Left renal pelvis (tissue), 4 donors: Measurements from ENCODE around the gene VAC14. TPM values are rescaled to one million over a fixed set of nuclear protein-coding genes. Genes with fewer than 3 reads are reported as not detected.

Experiments used
- DNase-seq, 4 donors: peaks; one replicate each; pipeline ENCODE4 v3.0.0-alpha.2; 2013; ENCODE audit warnings: low read depth in 4 of 4, low spot score in 3 of 4
- polyA plus RNA-seq, 4 donors: library from polyadenylated mRNA; unstranded; fragments of 120-200 nt; gene quantifications; one replicate each; pipeline ENCODE4 v1.2.1, GENCODE V29; 2013; ENCODE audit not compliant: insufficient read length in 4 of 4

Gene VAC14
- polyA plus RNA-seq, 4 donors = 24.3 to 42.0 (median 37.9) TPM

DNA sequence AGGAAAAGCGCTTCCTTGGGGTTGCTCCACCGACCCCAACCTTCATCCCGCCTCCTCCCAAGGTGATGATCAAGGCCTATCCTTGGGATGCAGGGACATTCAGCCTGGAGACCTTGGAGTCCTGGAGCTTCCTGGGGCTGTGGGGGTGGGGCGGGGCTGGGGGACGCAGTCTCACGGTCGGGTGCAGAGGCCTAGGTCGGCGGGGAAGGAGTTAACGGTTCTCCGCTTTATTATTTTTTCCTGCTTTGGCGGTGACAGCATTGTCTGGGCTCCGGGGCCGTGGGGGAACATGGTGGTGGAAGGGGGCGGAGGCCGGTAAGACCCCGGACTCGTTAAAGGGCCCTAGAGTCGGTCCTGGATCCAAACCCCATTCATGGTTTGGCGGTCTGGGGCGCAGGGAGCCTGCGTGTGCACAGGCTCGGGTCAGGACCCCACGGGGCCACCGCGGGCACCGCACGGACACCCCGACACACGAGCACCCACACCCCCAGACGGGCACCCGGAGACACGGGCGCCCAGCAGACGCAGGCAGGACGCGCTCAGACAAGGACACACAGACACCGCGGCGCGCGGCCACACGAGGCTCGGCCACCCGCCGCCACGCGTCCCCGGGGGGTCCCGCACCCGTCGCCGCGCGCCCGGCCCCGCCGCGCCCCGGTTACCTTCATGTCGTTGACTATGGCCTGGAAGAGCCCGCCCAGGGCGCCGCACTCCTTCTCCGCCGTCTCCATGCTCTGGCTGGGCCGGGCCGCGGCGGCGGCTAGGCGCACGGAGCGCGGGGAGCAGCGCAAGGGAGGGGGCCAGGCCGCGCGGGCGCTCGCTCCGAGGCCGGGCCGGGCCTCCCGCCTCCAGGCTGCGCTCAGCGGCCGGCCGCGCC, 115.7 kb downstream of the VAC14 start:
- no peak for DNase-seq

DNA sequence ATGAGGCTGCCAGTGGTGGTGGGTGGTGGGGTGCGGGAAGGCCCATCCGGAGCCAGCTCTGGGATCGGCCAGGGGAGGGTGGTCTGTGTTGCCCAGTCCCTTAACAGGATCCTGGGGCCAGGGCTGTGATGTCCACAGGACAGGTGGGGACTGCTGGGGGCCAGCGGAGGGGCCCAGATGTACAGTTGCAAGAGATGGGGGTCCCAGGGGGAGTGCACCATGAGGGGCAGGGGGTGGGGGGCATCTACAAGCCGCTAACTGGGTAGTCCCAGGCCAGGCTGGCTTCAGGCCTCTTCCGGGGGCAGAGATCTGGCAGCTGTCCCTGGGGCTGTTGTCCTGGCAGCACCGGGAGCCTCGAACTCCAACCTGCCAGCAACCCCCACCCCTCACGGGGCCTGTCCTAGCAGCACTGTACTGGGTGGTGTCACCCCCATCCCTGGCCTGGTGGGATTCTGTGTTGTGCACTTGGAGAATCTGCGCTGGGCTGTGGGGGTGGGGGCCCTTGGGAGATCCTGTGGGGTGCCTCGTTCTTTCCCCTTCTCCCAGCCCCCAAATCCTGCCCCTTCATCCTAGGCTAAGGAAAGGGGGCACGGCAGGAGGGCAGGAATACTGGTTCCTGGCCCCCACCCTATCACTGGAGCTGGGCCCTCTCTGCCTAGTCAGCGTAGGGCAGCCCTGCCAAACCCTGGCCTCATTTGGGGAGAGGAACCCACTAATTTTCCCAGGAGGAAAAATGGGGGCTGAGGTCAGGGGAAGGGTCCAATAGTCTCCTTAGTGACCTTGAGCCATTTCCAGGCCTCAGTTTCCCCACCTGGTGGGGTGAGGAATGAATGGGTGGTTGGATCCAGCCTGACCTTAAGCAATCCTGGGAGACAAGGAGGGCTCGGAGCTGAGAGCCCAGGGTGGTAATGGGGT, 116.6 kb downstream of the VAC14 start:
- no peak for DNase-seq

DNA sequence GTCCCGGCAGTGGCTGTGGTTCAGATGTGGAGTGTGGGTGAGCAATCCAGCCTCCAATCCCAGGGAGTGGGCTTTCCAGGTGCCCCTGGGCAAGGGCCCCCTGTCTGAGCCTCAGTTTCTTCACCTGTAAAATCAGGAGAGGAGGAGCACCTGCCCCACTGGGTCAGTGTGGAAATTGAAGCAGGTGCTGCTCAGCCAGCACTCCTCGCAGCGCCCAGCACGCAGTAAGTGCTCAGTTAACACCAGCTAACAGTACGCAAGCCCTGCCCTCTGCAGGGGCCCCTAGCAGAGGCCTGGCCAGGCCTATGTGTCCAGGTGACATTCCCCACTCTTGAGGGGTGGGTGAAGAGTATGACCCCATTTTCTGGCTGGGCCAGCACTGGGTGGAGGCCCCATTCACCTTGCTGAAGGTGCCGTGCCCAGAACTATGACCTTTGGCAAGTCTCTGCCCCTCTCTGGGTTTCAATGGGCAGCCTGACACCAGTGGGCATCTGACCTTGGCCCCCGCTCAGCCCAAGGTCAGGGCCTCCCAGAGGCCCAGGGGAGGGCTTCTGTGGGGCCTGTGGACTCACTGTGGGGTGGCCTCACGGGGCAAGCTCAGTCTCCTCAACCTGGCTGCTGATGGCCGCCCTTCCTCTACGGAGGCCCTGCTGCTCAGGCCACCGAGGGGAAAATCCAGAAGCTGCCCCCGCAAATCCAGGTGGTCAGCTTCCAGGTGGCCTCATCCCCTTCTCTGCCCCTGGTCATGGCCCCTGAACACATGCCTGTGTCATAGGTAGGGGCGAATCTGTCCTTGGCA, 117.6 kb downstream of the VAC14 start:
- no peak for DNase-seq

DNA sequence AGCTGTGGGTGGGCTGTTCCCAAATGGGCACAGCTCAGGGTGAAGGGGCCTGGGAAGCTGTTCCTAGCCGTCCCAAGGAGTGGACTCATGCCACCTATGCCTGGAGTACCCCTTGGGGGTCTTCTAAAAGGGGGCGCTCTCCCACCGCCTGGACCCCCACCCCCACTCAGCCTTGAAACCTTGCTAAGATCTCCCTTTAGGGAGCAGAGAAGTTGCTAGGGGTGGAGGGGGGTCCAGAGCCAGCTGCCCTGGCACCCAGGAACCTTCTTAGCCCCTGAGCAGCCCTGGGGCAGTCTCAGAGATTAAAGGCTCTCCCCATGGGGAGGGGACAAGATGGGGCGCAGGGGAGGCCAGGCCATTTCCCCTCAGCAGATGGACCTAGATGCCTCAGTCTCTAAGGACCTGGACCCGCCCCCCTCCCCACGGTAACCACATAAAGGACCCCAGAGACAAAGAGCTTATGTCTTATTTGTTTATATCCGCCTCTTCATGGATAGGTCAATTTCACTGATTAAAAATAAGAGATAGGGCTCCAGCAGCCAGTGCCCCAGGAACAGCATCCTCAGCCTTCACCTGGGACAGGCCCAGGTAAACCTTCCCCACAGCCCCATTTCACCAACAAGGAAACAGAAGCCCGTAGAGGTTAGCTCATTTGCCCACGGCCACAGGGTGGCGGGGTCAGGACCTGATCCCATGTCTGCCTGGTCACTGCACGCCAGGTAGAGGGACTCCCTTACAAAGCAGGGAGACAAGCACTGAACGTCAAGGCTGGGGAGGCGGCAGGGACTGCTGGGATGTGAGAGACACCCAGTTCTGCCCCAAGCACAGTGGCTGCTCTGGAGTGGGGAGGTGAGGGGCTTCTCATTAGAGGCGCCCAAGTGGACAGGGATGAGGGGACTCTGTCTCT, 118.5 kb downstream of the VAC14 start:
- no peak for DNase-seq

DNA sequence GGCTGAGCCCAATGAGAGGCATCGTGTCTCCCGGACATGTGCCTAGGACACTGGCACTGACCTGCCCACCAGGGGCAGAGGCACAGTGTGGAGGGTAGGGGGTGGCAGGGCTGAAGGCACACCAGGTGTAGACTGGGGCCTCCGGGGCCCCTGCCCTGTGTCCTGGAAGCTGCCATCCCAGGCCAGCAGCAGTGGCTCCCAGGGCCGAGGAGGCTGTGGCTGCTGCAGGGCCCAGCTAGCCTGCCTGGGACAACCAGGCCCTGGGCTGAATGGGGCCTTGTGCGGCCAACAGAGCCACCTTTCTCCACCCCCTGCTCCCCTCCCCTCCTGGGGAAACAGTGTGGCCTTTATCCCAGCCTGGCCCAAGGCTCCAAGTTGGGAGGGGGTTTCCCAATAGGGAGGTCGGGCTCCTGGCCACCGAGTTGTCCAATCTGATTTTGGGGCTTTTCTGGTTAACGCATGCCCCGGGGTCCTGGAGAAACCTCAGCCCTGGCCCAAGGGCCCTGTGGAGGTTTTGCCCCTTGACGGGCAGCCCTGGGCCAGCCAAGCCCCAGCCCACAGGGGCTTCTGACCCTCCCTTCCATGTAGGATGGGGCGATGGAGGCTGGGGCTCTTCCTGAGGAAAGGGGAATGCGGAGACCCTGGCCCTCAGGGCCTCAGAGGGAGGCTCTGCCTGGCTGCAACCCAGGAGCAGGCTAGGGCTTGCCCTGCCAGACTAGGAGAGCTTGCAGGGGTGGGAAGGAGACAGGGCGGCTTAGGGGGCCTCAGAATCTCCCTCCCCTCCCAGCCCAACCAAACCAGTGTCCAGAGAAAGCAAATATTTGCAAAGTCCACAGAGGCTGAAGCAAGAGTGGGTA, 119.3 kb downstream of the VAC14 start:
- no peak for DNase-seq

DNA sequence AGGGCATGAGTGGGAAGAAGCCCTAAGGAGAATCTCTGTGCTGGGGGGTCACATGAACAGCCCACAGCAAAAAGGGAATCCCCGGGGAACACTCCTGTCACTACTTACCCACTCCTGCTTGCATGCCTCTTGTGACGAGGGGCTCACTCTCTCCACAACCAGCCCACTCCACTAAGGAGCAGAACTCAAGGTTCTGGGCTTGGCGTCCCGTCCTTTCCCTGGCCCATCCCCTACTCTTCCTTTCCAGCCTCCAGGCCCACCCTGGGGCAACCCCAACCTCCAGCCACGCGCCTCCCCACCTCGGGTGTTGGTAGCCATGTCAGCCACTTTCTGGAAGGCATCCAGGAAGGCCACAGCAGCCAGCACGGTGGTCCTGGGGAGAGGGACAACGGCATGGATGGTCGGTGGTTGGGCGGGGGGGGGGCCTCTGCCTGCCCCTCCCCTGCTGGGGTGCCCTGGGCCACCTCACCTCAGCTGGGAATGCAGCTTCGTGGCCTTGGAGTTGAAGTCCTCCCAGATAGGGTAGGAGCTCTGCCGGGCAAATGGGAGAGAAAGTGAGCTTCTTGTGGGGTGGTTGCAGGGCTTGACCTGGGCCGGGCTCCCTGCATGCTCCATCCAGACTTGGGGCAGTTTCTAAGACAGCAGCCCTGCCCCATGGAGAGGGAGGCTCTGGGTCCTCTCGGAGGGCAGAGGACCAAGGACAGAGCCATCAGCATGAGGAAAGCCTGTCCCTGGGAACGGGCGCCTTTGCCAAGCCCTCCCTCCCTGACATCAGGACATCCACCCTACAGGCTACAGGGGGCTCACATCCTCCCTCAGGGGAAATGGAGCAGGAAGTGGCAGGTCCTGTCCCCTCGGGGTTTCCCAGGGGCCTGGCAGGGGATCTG, 120.2 kb downstream of the VAC14 start:
- DNase-seq = no peak

DNA sequence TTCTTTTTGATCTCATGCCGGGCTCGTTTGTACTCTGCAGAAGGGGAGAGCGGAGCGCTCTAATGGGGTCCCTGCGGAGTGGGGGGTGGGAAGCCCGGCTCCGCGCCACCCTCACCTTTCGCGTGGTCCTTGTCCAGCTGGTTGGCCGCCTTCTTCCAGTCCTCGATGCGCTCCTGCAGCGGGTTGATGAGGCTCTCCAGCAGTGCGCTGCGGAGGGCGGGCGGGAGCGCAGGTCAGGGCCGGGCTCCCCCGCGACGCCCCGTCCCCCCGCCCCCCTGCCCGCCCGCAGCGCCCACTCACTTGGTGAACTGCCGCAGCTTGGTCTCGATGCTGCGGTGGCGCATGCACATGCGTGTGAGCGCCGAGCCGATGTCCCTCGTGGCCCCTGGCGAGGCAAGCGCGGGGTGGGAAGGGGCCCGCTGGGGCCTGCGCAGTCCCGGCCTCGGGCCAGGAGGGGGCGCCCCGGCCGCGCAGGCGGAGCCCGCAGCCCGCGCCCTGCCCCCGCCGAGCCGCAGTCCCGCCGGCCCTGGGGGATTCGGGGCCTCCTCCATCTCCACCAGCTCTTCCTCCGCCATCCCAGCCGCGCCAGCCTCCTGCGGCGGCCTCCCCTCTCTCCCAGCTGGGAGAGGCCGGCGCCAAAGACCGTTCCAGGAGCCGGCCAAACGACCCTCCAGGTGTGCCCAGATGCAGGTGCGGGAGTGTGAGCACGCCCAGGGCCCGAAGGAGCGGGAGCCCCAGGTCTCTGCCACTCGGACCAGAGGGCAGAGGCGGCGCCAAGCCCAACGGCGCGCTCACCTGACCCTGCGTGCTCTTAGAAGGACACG, 121.1 kb downstream of the VAC14 start:
- no peak for DNase-seq

DNA sequence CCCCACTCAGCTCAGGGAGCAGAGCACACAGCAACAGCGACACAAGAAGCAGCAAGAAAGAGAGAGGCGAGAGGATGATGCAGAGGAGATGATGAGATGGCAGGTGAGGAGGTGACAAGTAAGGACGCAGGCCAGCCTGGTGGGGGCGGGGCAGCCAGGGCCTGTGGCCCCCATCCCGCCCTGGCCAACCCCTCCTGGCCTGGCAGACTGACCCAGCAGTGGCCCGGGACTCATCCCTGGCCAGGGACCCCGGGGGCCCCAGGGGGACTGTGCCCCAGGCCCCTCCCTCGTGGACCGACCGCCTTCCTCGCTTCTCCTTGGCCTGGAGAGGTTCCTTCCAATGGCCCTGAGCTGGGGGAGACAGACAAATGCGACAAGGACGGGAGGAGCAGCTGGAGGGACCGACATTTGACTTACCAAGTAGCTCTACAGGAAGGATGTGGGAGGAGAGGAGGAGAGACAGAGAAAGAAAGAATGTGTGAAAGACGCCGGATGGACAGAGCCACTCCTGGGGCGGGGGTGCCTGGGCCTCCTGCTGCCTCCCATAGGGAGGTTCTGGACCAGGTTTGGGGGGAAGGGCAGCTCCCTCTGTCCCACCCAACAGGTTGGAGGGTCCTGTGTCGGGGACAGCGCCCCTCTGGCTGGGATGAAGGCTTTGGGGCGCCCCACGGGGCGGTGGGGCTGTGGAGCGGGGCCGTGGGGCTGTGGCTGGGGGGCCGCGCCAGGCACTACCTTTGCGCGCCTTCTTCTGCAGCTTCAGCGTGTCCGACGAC, 121.9 kb downstream of the VAC14 start:
- DNase-seq = no peak

DNA sequence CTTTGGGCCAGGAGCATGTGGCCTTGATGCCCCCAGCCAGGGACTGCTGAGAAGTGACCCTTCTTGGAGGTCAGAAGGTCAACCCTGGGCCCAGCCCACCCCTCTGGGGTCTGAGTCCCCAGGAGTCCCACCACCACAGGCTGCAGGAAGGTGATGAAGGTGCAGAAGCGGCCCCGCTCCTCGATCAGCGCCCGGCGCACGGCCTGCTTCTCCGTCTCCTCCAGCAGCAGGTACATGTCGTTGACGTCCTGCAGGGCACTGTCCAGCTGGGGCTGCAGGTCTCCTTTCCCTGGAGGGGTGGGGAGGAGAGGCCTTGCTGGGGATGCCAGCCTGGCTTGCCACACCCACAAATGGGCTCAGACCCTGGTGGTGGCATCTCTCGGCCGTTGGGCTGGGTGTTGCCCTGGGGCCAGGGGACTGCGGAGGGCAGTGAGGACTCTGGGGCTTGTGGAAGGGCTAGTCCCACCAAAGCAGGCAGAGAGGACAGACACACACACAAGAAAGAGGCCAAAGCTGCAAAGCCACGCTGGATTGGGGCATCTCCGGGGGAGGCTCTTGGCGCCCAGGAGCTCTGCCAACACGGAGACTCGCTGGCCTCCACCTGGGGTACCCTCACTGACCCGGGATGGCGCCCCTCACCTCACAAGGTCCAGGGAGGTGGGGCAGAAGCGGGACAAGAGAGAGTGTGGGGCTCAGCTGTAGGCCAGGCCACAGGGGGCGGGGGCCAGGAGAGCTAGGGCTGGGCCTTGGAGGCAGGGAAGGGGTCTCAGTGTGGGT, 122.6 kb downstream of the VAC14 start:
- DNase-seq = no peak

DNA sequence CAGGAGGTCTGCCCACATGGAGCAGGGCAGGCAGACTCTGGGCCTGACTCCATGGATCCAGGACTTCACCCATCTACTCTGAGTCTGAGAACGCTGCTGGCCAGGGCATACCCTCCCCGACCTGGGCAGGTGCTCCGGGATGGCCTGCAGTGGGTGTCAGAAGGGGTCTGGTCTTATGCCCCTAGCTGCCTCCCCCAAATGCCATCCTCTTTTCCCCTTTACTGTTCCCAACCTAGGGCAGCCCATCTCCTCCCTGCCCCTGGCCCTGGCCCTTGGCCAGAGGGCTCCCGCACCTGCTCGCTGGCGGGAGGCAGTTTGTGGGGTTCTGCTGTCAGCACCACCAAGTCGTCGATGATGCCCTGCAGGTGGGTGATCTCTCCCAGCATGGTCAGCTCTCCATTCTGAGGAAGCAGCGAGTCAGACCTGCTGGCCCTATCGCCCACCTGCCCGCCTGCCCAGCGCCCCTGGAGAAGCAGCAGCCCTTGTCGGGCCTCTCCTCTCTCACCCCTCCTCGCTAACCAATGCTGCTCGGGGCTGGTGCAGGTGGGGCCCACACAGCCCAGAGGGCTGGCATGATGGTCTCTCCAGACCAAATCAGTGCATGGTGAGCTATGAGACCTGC, 123.3 kb downstream of the VAC14 start:
- DNase-seq = no peak

DNA sequence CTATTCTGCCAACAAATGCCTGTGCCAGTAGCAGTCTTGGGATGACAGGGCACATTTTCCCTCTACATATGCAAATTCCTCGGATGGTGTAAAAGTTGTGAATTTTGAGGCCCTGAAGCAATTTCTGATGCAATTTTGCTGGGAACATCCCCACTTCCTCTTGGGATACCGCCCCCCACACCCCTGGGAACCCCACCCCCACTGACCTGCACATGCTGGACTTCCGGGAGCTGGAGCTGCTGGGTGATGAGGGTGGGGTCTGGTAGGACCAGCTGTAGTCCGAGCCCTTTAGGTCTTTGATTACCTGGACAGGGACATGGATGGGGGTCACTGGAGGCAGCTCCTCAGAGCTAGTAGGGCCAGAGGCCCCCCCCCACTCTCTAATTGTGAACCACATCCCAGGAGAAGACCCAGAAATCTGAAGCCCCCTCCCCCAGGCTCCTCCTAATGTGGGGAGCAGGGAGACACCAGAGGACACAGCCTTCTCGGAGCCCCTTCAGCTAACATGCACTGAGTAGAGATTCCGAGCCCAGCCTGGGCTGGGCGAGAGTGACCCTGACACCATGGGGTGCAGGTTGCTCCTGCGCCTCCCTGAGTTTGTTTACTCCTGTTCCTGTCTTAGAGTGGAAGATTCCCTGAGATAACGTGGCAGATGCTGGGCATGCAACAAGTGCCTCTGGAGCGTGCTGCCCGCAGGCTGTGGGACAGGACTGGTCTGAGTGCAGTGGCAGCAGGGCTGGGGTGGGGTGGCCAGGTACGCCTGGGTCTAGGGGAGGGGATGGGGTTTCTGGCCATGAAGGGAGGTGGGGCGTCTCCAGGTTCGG, 124.1 kb downstream of the VAC14 start:
- DNase-seq = no peak

DNA sequence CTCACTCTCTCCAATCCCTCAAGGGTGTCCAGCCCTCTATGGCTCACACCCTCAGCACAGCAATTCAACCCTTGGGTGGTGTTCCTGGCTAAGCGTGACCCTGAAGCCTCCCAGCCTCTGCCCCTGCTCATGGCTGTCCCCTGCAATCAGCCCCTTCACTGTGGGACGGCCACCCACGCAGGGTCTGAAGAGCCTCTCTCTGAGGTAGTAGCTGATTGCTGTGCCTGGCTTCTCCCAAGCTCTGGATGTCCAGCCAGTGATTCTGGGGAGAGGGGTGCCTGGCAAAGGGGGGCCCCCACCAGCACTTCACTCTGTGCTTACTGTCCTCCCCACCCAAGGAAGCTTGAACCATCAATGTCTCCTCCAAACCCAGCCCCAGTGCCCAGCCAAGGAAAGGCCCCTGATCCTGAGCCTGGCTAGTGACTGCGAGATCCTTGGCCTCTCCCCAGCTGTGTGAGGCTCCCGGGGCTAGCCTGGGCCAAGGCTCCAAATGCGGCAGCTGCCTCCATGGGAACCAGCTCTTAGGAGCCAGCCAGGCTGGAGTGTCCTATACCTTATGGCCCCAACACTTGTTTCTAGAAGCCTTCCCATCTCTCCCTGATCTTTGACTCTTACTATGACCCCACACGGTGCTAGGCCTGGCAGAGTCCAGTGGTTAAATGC, 125.0 kb downstream of the VAC14 start:
- no peak for DNase-seq

DNA sequence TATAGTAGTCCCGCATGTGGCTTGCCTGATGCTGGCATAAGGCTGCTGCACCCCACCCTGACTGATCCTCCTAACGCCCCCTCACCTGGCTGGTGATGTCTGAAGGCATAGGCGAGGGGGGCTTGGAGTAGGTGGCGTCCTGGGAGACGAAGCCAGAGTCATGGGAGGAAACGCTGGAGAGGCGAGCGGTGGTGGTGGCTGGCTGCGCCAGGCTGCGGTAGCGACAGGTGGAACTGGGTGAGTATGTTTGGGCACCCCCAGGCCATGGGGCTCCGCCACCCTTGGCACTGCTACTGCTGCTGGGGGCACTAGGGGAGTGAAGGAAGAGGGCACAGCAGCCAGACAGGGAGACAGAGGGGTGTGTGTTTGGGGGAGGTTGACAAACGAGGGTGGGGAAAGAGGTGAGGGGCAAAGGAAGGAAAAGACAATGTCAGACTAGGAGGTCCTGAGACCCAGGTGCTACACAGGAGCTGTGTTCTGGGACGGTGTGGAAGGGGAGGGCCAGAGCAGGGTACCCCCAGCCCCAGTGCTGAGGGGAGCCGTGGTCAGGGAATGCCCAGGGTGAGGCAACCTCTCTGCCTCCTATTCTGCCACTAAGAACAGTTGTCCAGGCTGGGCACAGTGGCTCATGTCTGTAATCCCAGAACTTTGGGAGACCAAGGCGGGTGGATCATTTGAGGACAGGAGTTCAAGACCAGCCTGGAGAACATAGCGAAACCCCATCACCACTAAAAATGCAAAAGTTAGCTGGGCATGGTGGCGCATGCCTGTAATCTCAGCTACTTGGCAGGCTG, 126.5 kb downstream of the VAC14 start:
- no peak for DNase-seq
